Ramos (cell line): ENCODE results near the gene CGB2.
"Not testable (repeated sequence)": the region's sequence is repeated elsewhere in the genome, so short reads cannot be mapped to it uniquely, and the experiment has no call there.

ENCODE experiments used
- in situ Hi-C: fragments of 300-500 bp; cut with MboI; formaldehyde crosslinking; loops from one replicate; pipeline ENCODE4 v1.14.3; 2022; ENCODE audit warnings: low sequenced_read_pairs; ENCODE audit not compliant: unreplicated experiment

Gene CGB2

GRCh38 chr19:49064029-49064629 is 32.4 kb downstream of the CGB2 start:
- in situ Hi-C loops = no loop called here

GRCh38 chr19:49064768-49065611 is 33.3 kb downstream of the CGB2 start, which contains the start of gene NTF4:
Gene NTF4, minus strand, starts transcription at chr19:49064818. Its CDS starts 2,821 bp downstream, at chr19:49061997.
- in situ Hi-C loops = no loop called here

GRCh38 chr19:49065905-49066512 is 34.3 kb downstream of the CGB2 start:
- in situ Hi-C loops = no loop called here

- in situ Hi-C loops = no loop called here
Observed at GRCh38 chr19:49067554-49067953, 35.9 kb downstream of the CGB2 start.

GRCh38 chr19:49069026-49069425 is 37.3 kb downstream of the CGB2 start:
- in situ Hi-C loops = no loop called here

- in situ Hi-C loops = no loop called here
Observed at GRCh38 chr19:49070416-49070815, 38.7 kb downstream of the CGB2 start.

GRCh38 chr19:49071860-49072547 is 40.3 kb downstream of the CGB2 start:
- in situ Hi-C loops = no loop called here

GRCh38 chr19:49073514-49074378 is 42.1 kb downstream of the CGB2 start:
- in situ Hi-C loops = no loop called here

- in situ Hi-C loops = not testable (repeated sequence)
Observed at GRCh38 chr19:49074869-49075268, 43.2 kb downstream of the CGB2 start.

- in situ Hi-C loops = no loop called here
Observed at GRCh38 chr19:49080392-49080791, 48.7 kb downstream of the CGB2 start.

GRCh38 chr19:49081273-49081672 is 49.6 kb downstream of the CGB2 start:
- in situ Hi-C loops = no loop called here
